Measurements from ENCODE around the gene ANKRD36B. TPM values are rescaled to one million over a fixed set of nuclear protein-coding genes. Genes with fewer than 3 reads are reported as not detected.
"Not testable (repeated sequence)": the region's sequence is repeated elsewhere in the genome, so short reads cannot be mapped to it uniquely, and the experiment has no call there.

ANKRD36B gene
- total and polyA plus RNA-seq, 9 donors: 7.3 to 50.6 (median 15.5) TPM

DNA sequence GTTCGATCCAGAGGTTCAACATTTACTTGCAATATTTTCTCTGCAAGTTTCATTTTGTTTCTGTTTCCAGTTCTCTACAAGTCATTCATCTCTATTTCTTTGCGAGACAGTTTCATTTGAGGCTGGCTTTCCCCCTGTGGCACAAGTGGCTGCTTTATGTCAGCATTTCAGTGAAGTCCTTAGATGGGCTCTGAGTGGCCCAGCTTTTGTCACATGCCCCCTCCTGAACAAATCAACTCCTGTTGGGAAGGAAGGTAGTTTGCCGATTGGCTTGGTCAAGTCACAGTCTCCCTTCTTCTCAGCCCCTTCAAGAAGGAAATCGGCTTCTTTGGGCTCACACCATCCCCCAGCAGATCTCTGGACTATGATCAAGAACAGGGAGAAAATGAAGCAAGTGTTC lies 19.1 kb upstream of the ANKRD36B start:
- H3K27ac ChIP-seq (ENCODE audit: low read length); H3K4me3 ChIP-seq (ENCODE audit: low read length); H3K36me3 ChIP-seq (ENCODE audit: control insufficient read depth, insufficient read depth, low read length); H3K4me1 ChIP-seq (ENCODE audit: control insufficient read depth, insufficient read depth, low read length); DNase-seq; H3K9me3 ChIP-seq (replicated peaks; ENCODE audit: control insufficient read depth, low read depth, low read length); H3K27me3 ChIP-seq (ENCODE audit: control insufficient read depth, insufficient read depth, low read length): not testable (repeated sequence)
- 92% methylated on average over 1 of the region's 4 CpGs for WGBS (ENCODE audit: insufficient coverage)

DNA sequence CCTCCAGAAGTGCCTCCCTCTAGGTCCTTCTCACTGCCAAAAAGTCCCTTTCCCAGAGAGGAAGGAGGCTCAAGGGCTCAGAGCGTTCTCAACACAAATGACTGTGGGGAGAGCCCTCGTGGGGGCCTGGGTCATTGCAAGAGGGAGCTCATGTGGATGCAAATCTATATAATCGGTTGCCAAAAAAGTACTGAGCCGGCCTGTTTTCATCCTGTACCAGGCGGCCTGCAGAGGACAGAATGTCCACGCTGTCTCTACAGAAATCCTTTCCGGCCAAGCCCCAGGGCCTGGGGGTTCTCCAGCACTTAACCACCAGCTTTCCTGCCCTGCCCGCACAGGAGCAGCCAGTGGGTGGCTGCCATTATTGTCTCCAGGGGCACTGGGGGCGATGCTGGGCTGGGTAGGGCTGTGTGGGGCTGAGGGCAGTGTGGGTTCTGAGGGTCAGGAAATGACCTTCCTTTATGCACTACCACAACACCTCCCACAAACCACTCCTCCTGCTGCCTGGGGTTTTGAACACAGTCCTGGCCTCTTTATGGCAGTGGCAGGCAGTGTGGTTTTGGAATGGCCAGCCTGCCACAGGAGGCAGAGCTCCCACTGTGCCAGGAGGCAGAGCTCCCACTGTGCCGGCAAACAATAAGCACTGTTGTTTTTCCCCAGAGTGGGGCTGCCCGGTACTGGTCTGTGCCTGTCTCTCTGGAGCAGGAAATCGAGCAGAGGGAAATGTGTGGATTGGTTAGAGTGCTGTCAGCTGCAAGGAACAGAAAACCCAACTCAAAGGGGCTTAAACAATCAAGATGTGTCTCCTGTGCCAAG lies 16.1 kb upstream of the ANKRD36B start:
- not testable (repeated sequence) for H3K27ac ChIP-seq (ENCODE audit: low read length)
- no CpG with 5 or more reads among the region's 12 CpGs for WGBS (ENCODE audit: insufficient coverage)

DNA sequence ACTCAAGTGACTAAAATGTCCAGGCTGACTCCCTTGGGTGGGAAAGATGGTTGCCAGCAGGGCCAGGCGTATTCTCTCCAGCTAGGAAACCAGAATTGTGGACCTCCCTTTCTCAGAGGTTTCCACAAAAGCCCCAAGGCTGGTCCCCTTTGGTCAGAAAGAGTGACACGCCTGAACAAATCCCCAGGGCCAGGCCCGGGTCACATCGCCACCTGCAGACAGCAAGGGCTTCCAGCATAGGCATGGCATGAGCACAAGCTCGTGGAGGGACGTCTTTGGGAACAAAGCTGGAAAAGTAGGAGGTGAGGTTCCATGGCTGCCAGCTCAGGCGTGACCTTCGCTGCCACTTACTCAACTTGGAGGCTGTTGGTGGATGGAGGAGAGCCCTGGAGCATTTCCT lies 15.4 kb upstream of the ANKRD36B start:
- H3K36me3 ChIP-seq (ENCODE audit: control insufficient read depth, insufficient read depth, low read length); H3K9me3 ChIP-seq (replicated peaks; ENCODE audit: control insufficient read depth, low read depth, low read length); H3K27ac ChIP-seq (ENCODE audit: low read length); H3K27me3 ChIP-seq (ENCODE audit: control insufficient read depth, insufficient read depth, low read length); DNase-seq; H3K4me1 ChIP-seq (ENCODE audit: control insufficient read depth, insufficient read depth, low read length); H3K4me3 ChIP-seq (ENCODE audit: low read length): not testable (repeated sequence)
- no CpG with 5 or more reads among the region's 8 CpGs for WGBS (ENCODE audit: insufficient coverage)

More for the DNA sequence above, 16.1 kb upstream of the ANKRD36B start:
- not testable (repeated sequence) for DNase-seq; H3K9me3 ChIP-seq (replicated peaks; ENCODE audit: control insufficient read depth, low read depth, low read length); H3K4me3 ChIP-seq (ENCODE audit: low read length); H3K27me3 ChIP-seq (ENCODE audit: control insufficient read depth, insufficient read depth, low read length); H3K36me3 ChIP-seq (ENCODE audit: control insufficient read depth, insufficient read depth, low read length); H3K4me1 ChIP-seq (ENCODE audit: control insufficient read depth, insufficient read depth, low read length)

DNA sequence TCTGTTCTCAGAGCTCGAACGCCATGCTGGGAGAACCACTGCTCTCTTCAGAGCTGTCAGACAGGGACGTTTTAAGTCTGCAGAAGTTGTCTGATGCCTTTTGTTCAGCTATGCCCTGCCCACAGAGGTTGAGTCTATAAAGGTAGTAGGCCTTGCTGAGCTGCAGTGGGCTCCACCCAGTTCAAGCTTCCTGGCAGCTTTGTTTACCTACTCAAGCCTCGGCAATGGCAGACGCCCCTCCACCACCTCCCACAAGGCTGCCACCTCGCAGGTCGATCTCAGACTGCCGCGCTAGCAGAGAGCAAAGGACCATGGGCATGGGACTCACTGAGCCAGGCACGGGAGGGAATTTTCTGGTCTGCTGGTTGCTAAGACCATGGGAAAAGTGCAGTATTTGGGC lies 11.9 kb upstream of the ANKRD36B start:
- WGBS (ENCODE audit: insufficient coverage): no CpG with 5 or more reads among the region's 10 CpGs
- not testable (repeated sequence) for H3K4me3 ChIP-seq (ENCODE audit: low read length); H3K27me3 ChIP-seq (ENCODE audit: control insufficient read depth, insufficient read depth, low read length); H3K9me3 ChIP-seq (replicated peaks; ENCODE audit: control insufficient read depth, low read depth, low read length); H3K27ac ChIP-seq (ENCODE audit: low read length); H3K36me3 ChIP-seq (ENCODE audit: control insufficient read depth, insufficient read depth, low read length); H3K4me1 ChIP-seq (ENCODE audit: control insufficient read depth, insufficient read depth, low read length); DNase-seq

DNA sequence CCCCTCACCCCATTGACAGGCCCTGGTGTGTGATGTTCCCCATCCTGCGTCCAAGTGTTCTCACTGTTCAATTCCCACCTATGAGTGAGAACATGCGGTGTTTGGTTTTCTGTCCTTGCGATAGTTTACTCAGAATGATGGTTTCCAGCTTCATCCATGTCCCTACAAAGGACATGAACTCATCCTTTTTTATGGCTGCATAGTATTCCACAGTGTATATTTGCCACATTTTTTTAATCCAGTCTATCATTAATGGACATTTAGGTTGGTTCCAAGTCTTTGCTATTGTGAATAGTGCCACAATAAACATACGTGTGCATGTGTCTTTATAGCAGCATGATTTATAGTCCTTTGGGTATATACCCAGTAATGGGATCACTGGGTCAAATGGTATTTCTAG lies 6.5 kb upstream of the ANKRD36B start:
- no CpG with 5 or more reads among the region's 4 CpGs for WGBS (ENCODE audit: insufficient coverage)
- not testable (repeated sequence) for H3K27ac ChIP-seq (ENCODE audit: low read length); H3K9me3 ChIP-seq (replicated peaks; ENCODE audit: control insufficient read depth, low read depth, low read length); H3K36me3 ChIP-seq (ENCODE audit: control insufficient read depth, insufficient read depth, low read length); DNase-seq; H3K4me1 ChIP-seq (ENCODE audit: control insufficient read depth, insufficient read depth, low read length); H3K27me3 ChIP-seq (ENCODE audit: control insufficient read depth, insufficient read depth, low read length); H3K4me3 ChIP-seq (ENCODE audit: low read length)

DNA sequence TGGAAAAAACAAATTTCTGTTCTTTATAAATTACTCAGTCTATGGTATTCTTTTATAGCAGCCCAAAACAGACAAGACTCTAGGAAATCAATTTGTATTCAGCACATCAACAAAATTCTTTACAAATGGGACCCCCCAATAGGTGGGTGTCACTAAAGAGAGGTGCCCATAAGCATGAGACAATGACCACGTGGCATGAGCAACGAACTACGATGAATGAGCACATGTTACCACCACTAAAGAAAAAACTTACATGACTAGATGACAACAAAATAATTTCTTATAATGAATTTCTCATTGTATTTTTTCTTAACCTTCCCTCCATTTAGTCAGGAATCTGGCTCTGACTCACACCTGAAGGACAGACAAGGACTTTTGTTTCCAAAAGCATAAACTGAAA lies 3.8 kb upstream of the ANKRD36B start:
- not testable (repeated sequence) for H3K27me3 ChIP-seq (ENCODE audit: control insufficient read depth, insufficient read depth, low read length); H3K27ac ChIP-seq (ENCODE audit: low read length); H3K36me3 ChIP-seq (ENCODE audit: control insufficient read depth, insufficient read depth, low read length); H3K9me3 ChIP-seq (replicated peaks; ENCODE audit: control insufficient read depth, low read depth, low read length); H3K4me3 ChIP-seq (ENCODE audit: low read length); H3K4me1 ChIP-seq (ENCODE audit: control insufficient read depth, insufficient read depth, low read length); DNase-seq
- WGBS (ENCODE audit: insufficient coverage): no CpG with 5 or more reads among the region's 3 CpGs

DNA sequence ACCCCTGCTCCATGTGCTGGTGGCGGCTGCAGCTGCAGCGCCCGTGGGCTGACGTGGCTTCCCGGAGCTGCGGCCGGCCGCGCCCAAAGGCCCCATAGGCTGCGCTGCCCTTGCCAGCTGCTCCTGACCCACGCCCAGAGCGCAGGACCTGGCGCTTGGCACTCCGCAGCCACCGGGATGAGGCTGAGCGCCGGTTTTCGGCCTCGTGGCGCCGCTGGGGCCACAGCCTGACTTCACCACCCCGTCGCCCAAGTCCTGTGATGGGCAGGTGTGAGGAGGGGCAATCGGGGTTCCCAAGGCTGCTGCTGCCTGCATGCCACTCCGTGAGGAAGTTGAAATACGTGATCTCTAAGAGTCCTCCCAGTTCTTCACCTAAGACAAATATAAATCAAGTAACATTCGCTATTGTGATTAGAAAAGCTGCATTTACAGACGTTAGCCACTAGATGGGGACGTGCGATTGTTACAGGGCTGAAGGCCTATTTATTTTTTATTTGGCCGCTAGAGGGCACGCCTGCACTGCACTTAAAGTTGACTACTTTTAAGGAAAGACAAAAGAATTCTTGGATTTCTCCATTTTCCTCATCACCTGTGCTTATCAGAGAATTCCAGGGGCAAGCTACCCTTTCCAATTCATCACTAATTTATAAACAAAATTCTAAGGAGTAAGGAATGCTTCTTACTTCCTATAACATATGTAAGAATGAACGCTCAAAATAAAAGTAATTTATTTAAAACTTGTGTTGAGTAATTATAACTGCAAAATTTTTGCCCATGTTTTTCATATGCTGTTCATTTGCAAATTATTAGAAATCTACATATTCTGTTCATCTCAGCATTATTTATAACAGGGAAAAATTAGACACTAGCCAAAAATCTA lies 1.1 kb upstream of the ANKRD36B start:
- peak overlapping the region; percentile 95 for H3K27ac ChIP-seq (ENCODE audit: low read length)
- 0% methylated on average over 14 of the region's 33 CpGs for WGBS (ENCODE audit: insufficient coverage)
- not testable (repeated sequence) for H3K9me3 ChIP-seq (replicated peaks; ENCODE audit: control insufficient read depth, low read depth, low read length); H3K36me3 ChIP-seq (ENCODE audit: control insufficient read depth, insufficient read depth, low read length); H3K27me3 ChIP-seq (ENCODE audit: control insufficient read depth, insufficient read depth, low read length); H3K4me1 ChIP-seq (ENCODE audit: control insufficient read depth, insufficient read depth, low read length)
- peak; percentile 91 for DNase-seq
- H3K4me3 ChIP-seq (ENCODE audit: low read length): peak overlapping the region; percentile 44

DNA sequence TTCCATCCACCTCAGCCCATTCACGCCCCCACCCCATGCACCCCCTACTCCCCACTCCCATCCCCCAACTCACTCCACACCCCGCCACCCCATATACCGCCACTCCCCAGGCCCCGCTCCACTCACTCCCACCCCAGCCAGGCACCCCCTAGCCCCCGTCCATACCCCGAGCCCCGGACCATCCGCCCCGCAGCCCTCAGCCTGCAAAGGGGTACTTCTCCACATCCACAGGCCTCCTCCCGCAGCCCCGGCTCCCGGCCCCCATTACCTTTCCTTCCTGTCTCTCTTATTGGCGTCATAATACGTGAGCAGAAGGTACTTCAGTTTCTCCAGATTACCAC lies 450 bp downstream of the ANKRD36B start:
- not testable (repeated sequence) for H3K36me3 ChIP-seq (ENCODE audit: control insufficient read depth, insufficient read depth, low read length); DNase-seq; H3K4me1 ChIP-seq (ENCODE audit: control insufficient read depth, insufficient read depth, low read length); H3K27me3 ChIP-seq (ENCODE audit: control insufficient read depth, insufficient read depth, low read length); H3K9me3 ChIP-seq (replicated peaks; ENCODE audit: control insufficient read depth, low read depth, low read length)
- Histone ChIP-seq H3K27ac (ENCODE audit: low read length) (peak overlapping the region; percentile 85), H3K4me3 (ENCODE audit: low read length) (peak overlapping the region; percentile 62)
- no CpG with 5 or more reads among the region's 14 CpGs for WGBS (ENCODE audit: insufficient coverage)

DNA sequence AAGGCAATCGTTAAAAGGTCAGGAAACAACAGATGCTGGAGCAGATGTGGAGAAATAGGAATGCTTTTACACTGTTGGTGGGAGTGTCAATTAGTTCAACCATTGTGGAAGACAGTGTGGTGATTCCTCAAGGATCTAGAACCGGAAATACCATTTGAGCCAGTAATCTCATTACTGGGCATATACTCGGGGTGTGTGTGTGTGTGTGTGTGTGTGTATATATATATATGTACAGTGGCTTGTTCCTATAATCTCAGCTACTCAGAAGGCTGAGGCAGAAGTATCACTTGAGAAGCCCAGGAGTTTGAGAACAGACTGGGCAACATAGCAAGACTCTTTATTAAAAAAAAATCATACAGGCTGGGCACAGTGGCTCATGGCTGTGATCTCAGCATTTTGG lies 24.0 kb downstream of the ANKRD36B start:
- H3K27me3 ChIP-seq (ENCODE audit: control insufficient read depth, insufficient read depth, low read length); H3K9me3 ChIP-seq (replicated peaks; ENCODE audit: control insufficient read depth, low read depth, low read length); H3K27ac ChIP-seq (ENCODE audit: low read length); DNase-seq; H3K4me3 ChIP-seq (ENCODE audit: low read length); H3K36me3 ChIP-seq (ENCODE audit: control insufficient read depth, insufficient read depth, low read length); H3K4me1 ChIP-seq (ENCODE audit: control insufficient read depth, insufficient read depth, low read length): not testable (repeated sequence)
- WGBS (ENCODE audit: insufficient coverage): no CpG with 5 or more reads among the region's 3 CpGs

DNA sequence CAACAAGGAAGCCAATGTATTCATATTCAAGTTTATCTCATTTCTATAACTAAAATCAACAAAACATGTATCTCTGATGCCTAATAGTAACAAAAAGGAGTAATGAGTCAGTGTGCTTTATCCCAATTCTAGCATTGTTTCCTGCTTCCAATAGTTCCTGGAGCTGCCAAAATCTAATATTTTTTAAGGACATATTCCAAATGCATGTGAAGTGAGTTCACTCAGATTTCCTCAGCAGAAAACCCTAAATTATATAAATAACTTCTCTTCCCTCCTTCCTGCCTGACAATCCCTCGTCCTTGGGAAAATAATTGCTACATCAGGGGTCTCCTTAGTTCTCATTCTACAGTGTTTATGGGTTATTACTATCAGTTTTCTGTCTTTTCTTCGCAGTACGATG lies 37.3 kb downstream of the ANKRD36B start:
- peak; percentile 61 for DNase-seq
- H3K36me3 ChIP-seq (ENCODE audit: control insufficient read depth, insufficient read depth, low read length): not testable (repeated sequence)
- no CpG with 5 or more reads among the region's 3 CpGs for WGBS (ENCODE audit: insufficient coverage)

More for the DNA sequence above, 37.3 kb downstream of the ANKRD36B start:
- not testable (repeated sequence) for H3K27me3 ChIP-seq (ENCODE audit: control insufficient read depth, insufficient read depth, low read length); H3K4me1 ChIP-seq (ENCODE audit: control insufficient read depth, insufficient read depth, low read length); H3K27ac ChIP-seq (ENCODE audit: low read length); H3K4me3 ChIP-seq (ENCODE audit: low read length); H3K9me3 ChIP-seq (replicated peaks; ENCODE audit: control insufficient read depth, low read depth, low read length)
